ENCODE measurements around the gene OR6C2. TPM values are rescaled to one million over a fixed set of nuclear protein-coding genes. Genes with fewer than 3 reads are reported as not detected.

Gene OR6C2
- total and polyA plus RNA-seq, 2 of the 8 experiments (the other 6 are each of a cell fraction or from before 2014, with no cell fraction given) = not detected

DNA sequence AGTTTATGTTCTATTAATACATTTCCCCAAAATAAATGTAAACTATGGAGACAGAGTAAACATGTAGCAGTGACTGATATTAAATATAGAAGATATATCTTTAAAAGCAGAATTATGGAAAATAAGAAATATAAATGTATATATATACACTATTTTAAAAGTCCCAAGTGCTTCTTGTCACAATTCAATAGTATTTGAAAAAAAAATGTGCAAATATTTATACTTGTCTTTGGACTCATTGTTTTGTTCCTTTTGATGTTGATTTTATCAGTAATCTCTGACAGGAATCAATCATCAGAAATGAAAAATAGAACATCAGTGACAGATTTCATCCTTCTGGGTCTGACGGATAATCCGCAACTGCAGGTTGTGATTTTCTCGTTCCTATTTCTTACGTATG lies 17.9 kb upstream of the OR6C2 start, which contains the start of gene OR6C76:
Gene OR6C76, plus strand, starts transcription at position 301 of the 400 bp plus-strand sequence. Its CDS starts 0 bp downstream, at position 301.
- Histone ChIP-seq H2AFZ (ENCODE audit: low read length) (peak within 1 kb of the TSS; percentile 27; the same call in 1 of the 2 replicates), H3K4me1 (replicated peaks in 1 of 4; ENCODE audit: control insufficient read depth in 3 of 4, insufficient read depth in 4 of 4, low read length in 3 of 4) (peaks cover 0 to 8% (median 2%) of the 10 kb centered on the region in 4 experiments; a peak in 3 of 7 replicates), H3K18ac (ENCODE audit: extremely low read depth, low read length) (no peak within 1 kb of the TSS), H2BK12ac (ENCODE audit: low read depth, low read length) (no peak within 1 kb of the TSS), H3K23ac (ENCODE audit: insufficient read length) (no peak within 1 kb of the TSS), H4K91ac (replicated peaks; ENCODE audit: insufficient read length, low read length) (no peak within 1 kb of the TSS), H3K56ac (replicated peaks; ENCODE audit: insufficient read length, low read depth, low read length) (no peak within 1 kb of the TSS), H3K79me1 (ENCODE audit: low read depth, low read length) (no peaks in the 10 kb centered on the region), H3K4ac (replicated peaks; ENCODE audit: insufficient read length, low read depth, low read length) (no peak within 1 kb of the TSS), H3K4me2 (ENCODE audit: insufficient read depth in 1 of 2, low read depth in 2 of 2, low read length in 2 of 2) (no peak within 1 kb of the TSS), H3K14ac (ENCODE audit: insufficient read length) (no peak within 1 kb of the TSS), H2BK5ac (ENCODE audit: low read depth, low read length) (no peak within 1 kb of the TSS), H2BK120ac (replicated peaks; ENCODE audit: low read depth, low read length) (no peak within 1 kb of the TSS), H2BK15ac (ENCODE audit: low read length) (0 out of 2 replicates have a peak within 1 kb of the TSS, but pooled peaks have one; percentile 74), H4K5ac (ENCODE audit: insufficient read length, low read depth, low read length) (no peak within 1 kb of the TSS), H3K36me3 (ENCODE audit: control insufficient read depth in 2 of 4, insufficient read depth in 4 of 4, low read length in 3 of 4) (no peaks in the 10 kb centered on the region), H3K4me3 (ENCODE audit: extremely low read depth in 1 of 4, insufficient read depth in 2 of 4, low read depth in 3 of 4, low read length in 4 of 4) (no peak within 1 kb of the TSS), H3K23me2 (ENCODE audit: low read depth, low read length) (no peaks in the 10 kb centered on the region), H3K27ac (ENCODE audit: low read depth, low read length) (no peak within 1 kb of the TSS), H2BK20ac (ENCODE audit: low read length) (no peak within 1 kb of the TSS), H3K27me3 (replicated peaks in 1 of 4; ENCODE audit: control insufficient read depth in 3 of 4, extremely low read depth in 1 of 4, insufficient read depth in 3 of 4, low read length in 3 of 4) (no peaks in the 10 kb centered on the region), H2AK5ac (ENCODE audit: low read depth, low read length) (no peak within 1 kb of the TSS), H3K9me3 (ENCODE audit: insufficient read depth in 2 of 2, low read depth in 1 of 2, low read length in 1 of 2) (no peaks in the 10 kb centered on the region), H3K9ac (replicated peaks in 1 of 4; ENCODE audit: extremely low read depth in 1 of 4, low read depth in 3 of 4, low read length in 3 of 4) (no peak within 1 kb of the TSS), H4K8ac (ENCODE audit: extremely low read depth, insufficient read depth, low read length) (no peak within 1 kb of the TSS), H4K20me1 (replicated peaks in 1 of 2; ENCODE audit: control insufficient read depth in 1 of 2, insufficient read depth in 2 of 2, low read length in 2 of 2) (no peaks in the 10 kb centered on the region), H3K79me2 (ENCODE audit: control insufficient read depth in 1 of 2, insufficient read depth in 2 of 2, low read length in 2 of 2) (no peaks in the 10 kb centered on the region)
- TF ChIP-seq EP300 (IDR thresholded peaks at IDR 0.05; ENCODE audit: borderline replicate concordance in 1 of 2, low read depth in 2 of 2, low read length in 2 of 2) = no peak
- TF ChIP-seq JUN (IDR thresholded peaks at IDR 0.05; ENCODE audit: low read depth, low read length) = no peak
- TF ChIP-seq E2F6 (IDR thresholded peaks at IDR 0.05) = no peak
- no peak for TF ChIP-seq SP2 (IDR thresholded peaks at IDR 0.05; ENCODE audit: low read length)
- no peak for TF ChIP-seq TBP (IDR thresholded peaks at IDR 0.05; ENCODE audit: low read depth, low read length)
- CTCF ChIA-PET (ENCODE audit: partially characterized antibody) = interaction anchor here (1.3 kb wide), 1 partner anchor 13 kb away, joined by 5 read pairs; no protein-coding TSS in a partner anchor
- FAIRE-seq = no peak
- POLR2A ChIA-PET (ENCODE audit: partially characterized antibody) = no interaction called here
- DNase-seq (ENCODE audit: low read depth in 1 of 2, low spot score in 2 of 2) = no peak
- 94% methylated on average over 4 of the region's 4 CpGs; no CpG with 5 or more reads in 1 of the 2 experiments for WGBS, 2 experiments (ENCODE audit: extremely low coverage in 1 of 2, insufficient coverage in 1 of 2, insufficient read length in 1 of 2, insufficient replicate concordance in 2 of 2, low coverage in 1 of 2, low lambda C conversion rate in 2 of 2, missing lambda C conversion rate in 1 of 2)
